A549 (cell line): Measurements from ENCODE around the gene PMFBP1. TPM values are rescaled to one million over a fixed set of nuclear protein-coding genes. Genes with fewer than 3 reads are reported as not detected.

ENCODE experiments used
- ATAC-seq, 2 experiments: fragments of 200-7000 bp in 1 of 2; fragments of >200 bp in 1 of 2; cut with Nextera tagmentation in 1 of 2; cut with Tn5 transposase in 1 of 2; 3 replicates each; pipeline versions ENCODE4 v1.8.0 to v1.9.1; 2018 to 2020; ENCODE audit warnings: mild to moderate bottlenecking in 1 of 2, moderate library complexity in 1 of 2
- CTCF ChIA-PET: fragments of 300-600 bp; sonication (Branson Sonifier 250); formaldehyde crosslinking; extraction: SDS; loops from one replicate; lab custom pipeline; 2021; ENCODE audit warnings: antibody characterized with exemption, inconsistent platforms; lab: Yijun Ruan, JAX
- POLR2A ChIA-PET: fragments of 350-600 bp; formaldehyde crosslinking; extraction: SDS; loops from one replicate; lab custom pipeline; 2021; ENCODE audit warnings: antibody characterized with exemption, inconsistent platforms; lab: Yijun Ruan, JAX
- DNase-seq, 2 experiments: peaks; one replicate each; pipeline versions ENCODE4 v3.0.0 to v3.0.0-alpha.2; 2011 to 2016; ENCODE audit warnings: low read depth in 1 of 2, low spot score in 1 of 2
- FAIRE-seq: peaks from 2 replicates; lab custom pipeline; 2011; peaks lifted over from hg19 to GRCh38; lab: Jason Lieb, UNC
- H3K27ac ChIP-seq, 2 experiments: fragments of >200 bp; sonication (Bioruptor Twin); formaldehyde crosslinking; 3 replicates each; pipeline ENCODE4 v1.5.1; 2016 to 2017
- H3K4me1 ChIP-seq: fragments of >200 bp; sonication (Bioruptor Twin); formaldehyde crosslinking; 3 replicates; pipeline ENCODE4 v1.6.1; 2016
- H3K4me2 ChIP-seq: fragments of >200 bp; sonication (Bioruptor Twin); formaldehyde crosslinking; 3 replicates; pipeline ENCODE4 v1.6.1; 2016
- H3K4me3 ChIP-seq: fragments of >200 bp; sonication (Bioruptor Twin); formaldehyde crosslinking; 3 replicates; pipeline ENCODE4 v1.5.1; 2016
- H3K9me3 ChIP-seq: fragments of >200 bp; sonication (Bioruptor Twin); formaldehyde crosslinking; 3 replicates; pipeline ENCODE4 v1.6.1; 2016
- CEBPB ChIP-seq, 2 experiments: fragments of >200 bp in 1 of 2; sonication (Bioruptor Twin) in 1 of 2; formaldehyde crosslinking in 1 of 2; IDR thresholded peaks; 2 replicates each; pipeline ENCODE4 v1.6.1; 2012 to 2016
- CHD2 ChIP-seq: fragments of 150-350 bp; IDR thresholded peaks from 2 replicates; pipeline ENCODE4 v1.6.1; 2014; ENCODE audit warnings: low read length; ENCODE audit not compliant: partially characterized antibody
- CHD4 ChIP-seq: fragments of 200-600 bp; sonication (generic); IDR thresholded peaks from 2 replicates; pipeline ENCODE4 v1.6.1; 2016; ENCODE audit warnings: antibody characterized with exemption, mild to moderate bottlenecking, borderline replicate concordance
- EP300 ChIP-seq, 2 experiments: fragments of >200 bp; sonication (Bioruptor Twin); formaldehyde crosslinking; IDR thresholded peaks; 2 replicates in 1 of 2; 3 replicates in 1 of 2; pipeline ENCODE4 v1.6.1; 2016 to 2017
- FOSB ChIP-seq: fragments of 250-450 bp; sonication (Bioruptor Pico); IDR thresholded peaks from 2 replicates; pipeline ENCODE4 v1.5.0; 2020; ENCODE audit warnings: mild to moderate bottlenecking, moderate library complexity
- GATA3 ChIP-seq: IDR thresholded peaks from 2 replicates; pipeline ENCODE4 v1.6.1; 2012; ENCODE audit warnings: borderline replicate concordance
- HDAC2 ChIP-seq: fragments of 200-600 bp; sonication (generic); IDR thresholded peaks from 2 replicates; pipeline ENCODE4 v1.6.1; 2016
- HES2 ChIP-seq: fragments of >200 bp; sonication (Bioruptor Twin); formaldehyde crosslinking; IDR thresholded peaks from 2 replicates; pipeline ENCODE4 v1.6.1; 2016
- HMGXB4 ChIP-seq: fragments of 250-450 bp; sonication (Bioruptor Pico); IDR thresholded peaks from 2 replicates; pipeline ENCODE4 v1.5.0; 2021; ENCODE audit warnings: mild to moderate bottlenecking, moderate library complexity, borderline replicate concordance
- JUN ChIP-seq, 2 experiments: fragments of >200 bp; sonication (Bioruptor Twin); formaldehyde crosslinking; IDR thresholded peaks; 2 replicates in 1 of 2; 3 replicates in 1 of 2; pipeline ENCODE4 v1.6.1; 2016 to 2017
- JUNB ChIP-seq: fragments of >200 bp; sonication (Bioruptor Twin); formaldehyde crosslinking; IDR thresholded peaks from 2 replicates; pipeline ENCODE4 v1.6.1; 2016
- MAFK ChIP-seq: fragments of 450-650 bp; IDR thresholded peaks from 2 replicates; pipeline ENCODE4 v1.6.1; 2014; ENCODE audit not compliant: partially characterized antibody
- MYC ChIP-seq: IDR thresholded peaks from 2 replicates; pipeline ENCODE4 v1.6.1; 2012; ENCODE audit warnings: mild to moderate bottlenecking, inconsistent platforms, low read length, improper control_type of control experiment, borderline replicate concordance
- NFE2L2 ChIP-seq: fragments of 150-350 bp; conservative IDR thresholded peaks from 2 replicates; pipeline ENCODE4 v1.6.1; 2014; ENCODE audit warnings: low read length
- NPAS2 ChIP-seq: fragments of 250-450 bp; sonication (Bioruptor Pico); IDR thresholded peaks from 2 replicates; pipeline ENCODE4 v1.8.0; 2022; ENCODE audit warnings: mild to moderate bottlenecking, moderate library complexity, borderline replicate concordance
- PHF8 ChIP-seq: fragments of 200-600 bp; sonication (generic); IDR thresholded peaks from 2 replicates; pipeline ENCODE4 v1.6.1; 2016; ENCODE audit warnings: low read depth, mild to moderate bottlenecking, antibody characterized with exemption, moderate library complexity, borderline replicate concordance
- POLR2A ChIP-seq: IDR thresholded peaks from 2 replicates; pipeline ENCODE4 v1.6.1; 2012; ENCODE audit warnings: mild to moderate bottlenecking, low read length
- POLR2AphosphoS2 ChIP-seq: conservative IDR thresholded peaks from 2 replicates; pipeline ENCODE4 v1.6.1; 2012; ENCODE audit warnings: low read length, improper control_type of control experiment, inconsistent platforms
- RFX5 ChIP-seq: fragments of 450-650 bp; IDR thresholded peaks from 2 replicates; pipeline ENCODE4 v1.7.1; 2014; ENCODE audit warnings: antibody characterized with exemption, mild to moderate bottlenecking, moderate library complexity
- RNF2 ChIP-seq: fragments of 200-600 bp; sonication (generic); IDR thresholded peaks from 2 replicates; pipeline ENCODE4 v1.6.1; 2016; ENCODE audit warnings: low read depth, mild to moderate bottlenecking, antibody characterized with exemption, moderate library complexity, borderline replicate concordance
- SMC3 ChIP-seq: fragments of >200 bp; sonication (Bioruptor Twin); formaldehyde crosslinking; IDR thresholded peaks from 3 replicates; pipeline ENCODE4 v1.6.1; 2018; ENCODE audit warnings: inconsistent platforms
- TFCP2L1 ChIP-seq: fragments of 250-450 bp; sonication (Bioruptor Pico); IDR thresholded peaks from 2 replicates; pipeline ENCODE4 v1.5.0; 2021; ENCODE audit warnings: mild to moderate bottlenecking
- ZFP36 ChIP-seq: fragments of 450-650 bp; IDR thresholded peaks from 2 replicates; pipeline ENCODE4 v1.6.1; 2014; ENCODE audit warnings: borderline replicate concordance; ENCODE audit not compliant: partially characterized antibody
- ZSCAN20 ChIP-seq: fragments of 250-450 bp; sonication (Bioruptor Pico); IDR thresholded peaks from 2 replicates; pipeline ENCODE4 v1.8.0; 2022; ENCODE audit warnings: mild to moderate bottlenecking, moderate library complexity
- WGBS: methylation state at CpG from one replicate; pipeline ENCODE4 v1.1.6; 2017; ENCODE audit errors: missing lambda C conversion rate; 5-methylcytosine and 5-hydroxymethylcytosine counted together
- polyA plus RNA-seq, 4 experiments: library from polyadenylated mRNA; depleted of rRNA in 3 of 4; stranded (reverse); fragments of >200 nt; fragmentation: RNase III in 1 of 4; extraction: RNeasy Plus Mini Kit Qiagen cat#74134 plus additional on column Dnase treatment in 1 of 4; gene quantifications; 2 replicates in 3 of 4; 3 replicates in 1 of 4; pipeline ENCODE4 v1.2.3, GENCODE V29; 2011 to 2017
- TF ChIP-seq, protein P1 (sequence below): fragments of 150-350 bp; IDR thresholded peaks from 2 replicates; pipeline ENCODE4 v1.6.1; 2014; ENCODE audit warnings: low read depth, mild to moderate bottlenecking, low read length
- TF ChIP-seq, protein P2 (sequence below): fragments of 450-650 bp; IDR thresholded peaks from 2 replicates; pipeline ENCODE4 v1.6.1; 2014; ENCODE audit warnings: antibody characterized with exemption
- TF ChIP-seq, protein P3 (sequence below): fragments of >200 bp; sonication (Bioruptor Twin); formaldehyde crosslinking; IDR thresholded peaks from 3 replicates; pipeline ENCODE4 v1.5.1; 2016

Gene PMFBP1
- polyA plus RNA-seq, 2 of the 4 experiments (the other 2 are of a cell fraction), result 0.05 to 0.22 TPM

GRCh38 chr16:72132726-72133125, 39.2 kb downstream of the PMFBP1 start:
- Histone ChIP-seq H3K4me2 (no peak overlapping the region), H3K4me3 (no peak overlapping the region), H3K4me1 (no peaks in the 10 kb centered on the region), H3K9me3 (no peaks in the 10 kb centered on the region), H3K27ac (no peak overlapping the region)
- CTCF ChIA-PET, result interaction anchor here (2.9 kb wide), 1 partner anchor 8 kb away, joined by 15 read pairs; no protein-coding TSS in a partner anchor
- no peak for ATAC-seq
- no peak for FAIRE-seq
- WGBS, result 37% methylated on average over 3 of the region's 3 CpGs
- DNase-seq, result no peak
- no peak for TF ChIP-seq JUNB
- no peak for TF ChIP-seq HDAC2
- no peak for TF ChIP-seq NPAS2 (CRISPR knock-in tag)
- no peak for TF ChIP-seq EP300 (IDR thresholded peaks at IDR 0.05)
- no peak for TF ChIP-seq HES2
- no peak for TF ChIP-seq ZFP36
- TF ChIP-seq, protein P1, sequence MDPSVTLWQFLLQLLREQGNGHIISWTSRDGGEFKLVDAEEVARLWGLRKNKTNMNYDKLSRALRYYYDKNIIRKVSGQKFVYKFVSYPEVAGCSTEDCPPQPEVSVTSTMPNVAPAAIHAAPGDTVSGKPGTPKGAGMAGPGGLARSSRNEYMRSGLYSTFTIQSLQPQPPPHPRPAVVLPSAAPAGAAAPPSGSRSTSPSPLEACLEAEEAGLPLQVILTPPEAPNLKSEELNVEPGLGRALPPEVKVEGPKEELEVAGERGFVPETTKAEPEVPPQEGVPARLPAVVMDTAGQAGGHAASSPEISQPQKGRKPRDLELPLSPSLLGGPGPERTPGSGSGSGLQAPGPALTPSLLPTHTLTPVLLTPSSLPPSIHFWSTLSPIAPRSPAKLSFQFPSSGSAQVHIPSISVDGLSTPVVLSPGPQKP, result no peak
- TF ChIP-seq POLR2A, result no peak
- no peak for TF ChIP-seq HMGXB4 (CRISPR knock-in tag)
- no peak for TF ChIP-seq TFCP2L1 (CRISPR knock-in tag)
- TF ChIP-seq, protein P2, sequence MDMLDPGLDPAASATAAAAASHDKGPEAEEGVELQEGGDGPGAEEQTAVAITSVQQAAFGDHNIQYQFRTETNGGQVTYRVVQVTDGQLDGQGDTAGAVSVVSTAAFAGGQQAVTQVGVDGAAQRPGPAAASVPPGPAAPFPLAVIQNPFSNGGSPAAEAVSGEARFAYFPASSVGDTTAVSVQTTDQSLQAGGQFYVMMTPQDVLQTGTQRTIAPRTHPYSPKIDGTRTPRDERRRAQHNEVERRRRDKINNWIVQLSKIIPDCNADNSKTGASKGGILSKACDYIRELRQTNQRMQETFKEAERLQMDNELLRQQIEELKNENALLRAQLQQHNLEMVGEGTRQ, result no peak
- TF ChIP-seq CEBPB (IDR thresholded peaks at IDR 0.05), result no peak
- no peak for TF ChIP-seq GATA3
- TF ChIP-seq MAFK, result no peak
- no peak for TF ChIP-seq SMC3
- TF ChIP-seq PHF8, result no peak
- TF ChIP-seq, protein P3, sequence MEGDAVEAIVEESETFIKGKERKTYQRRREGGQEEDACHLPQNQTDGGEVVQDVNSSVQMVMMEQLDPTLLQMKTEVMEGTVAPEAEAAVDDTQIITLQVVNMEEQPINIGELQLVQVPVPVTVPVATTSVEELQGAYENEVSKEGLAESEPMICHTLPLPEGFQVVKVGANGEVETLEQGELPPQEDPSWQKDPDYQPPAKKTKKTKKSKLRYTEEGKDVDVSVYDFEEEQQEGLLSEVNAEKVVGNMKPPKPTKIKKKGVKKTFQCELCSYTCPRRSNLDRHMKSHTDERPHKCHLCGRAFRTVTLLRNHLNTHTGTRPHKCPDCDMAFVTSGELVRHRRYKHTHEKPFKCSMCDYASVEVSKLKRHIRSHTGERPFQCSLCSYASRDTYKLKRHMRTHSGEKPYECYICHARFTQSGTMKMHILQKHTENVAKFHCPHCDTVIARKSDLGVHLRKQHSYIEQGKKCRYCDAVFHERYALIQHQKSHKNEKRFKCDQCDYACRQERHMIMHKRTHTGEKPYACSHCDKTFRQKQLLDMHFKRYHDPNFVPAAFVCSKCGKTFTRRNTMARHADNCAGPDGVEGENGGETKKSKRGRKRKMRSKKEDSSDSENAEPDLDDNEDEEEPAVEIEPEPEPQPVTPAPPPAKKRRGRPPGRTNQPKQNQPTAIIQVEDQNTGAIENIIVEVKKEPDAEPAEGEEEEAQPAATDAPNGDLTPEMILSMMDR, result no peak
- TF ChIP-seq JUN (IDR thresholded peaks at IDR 0.05), result no peak
- POLR2A ChIA-PET, result no interaction called here

DNA sequence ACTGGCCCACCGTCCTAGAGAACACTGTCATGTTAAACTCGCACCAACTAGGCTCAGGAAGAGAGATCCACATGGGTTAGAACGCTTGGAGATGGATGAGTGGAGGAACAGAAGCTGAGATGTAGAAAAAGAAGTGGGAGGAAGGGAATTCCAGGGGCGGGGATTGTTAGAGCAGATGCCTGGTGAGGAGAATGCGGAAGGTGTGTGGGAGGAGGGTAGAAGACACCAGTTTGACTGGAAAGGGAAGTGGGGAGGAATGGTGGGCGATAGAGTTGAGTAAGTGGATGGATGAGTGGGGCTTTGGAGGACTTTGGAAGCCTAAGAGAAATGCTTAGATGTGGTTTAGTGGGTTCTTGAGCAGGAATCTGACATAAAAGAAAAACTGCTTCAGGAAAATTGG, 40.9 kb downstream of the PMFBP1 start:
- POLR2A ChIA-PET, result no interaction called here
- TF ChIP-seq TFCP2L1 (CRISPR knock-in tag) (no peak), POLR2AphosphoS2 (no peak), MYC (no peak), CHD4 (no peak), FOSB (no peak), JUN (IDR thresholded peaks at IDR 0.05) (no peak), RNF2 (no peak), NFE2L2 (no peak), NPAS2 (CRISPR knock-in tag) (no peak), RFX5 (no peak), CHD2 (no peak), CEBPB (IDR thresholded peaks at IDR 0.05) (no peak), ZSCAN20 (CRISPR knock-in tag) (no peak), POLR2A (no peak)
- H3K27ac ChIP-seq, result no peak overlapping the region
- ATAC-seq, result no peak
- 25% methylated on average over 6 of the region's 6 CpGs for WGBS
- H3K4me3 ChIP-seq, result no peak overlapping the region
- H3K9me3 ChIP-seq, result no peaks in the 10 kb centered on the region
- no peak for DNase-seq
- H3K4me2 ChIP-seq, result 0 out of 3 replicates have a peak overlapping the region, but pooled peaks have one; percentile 1
- no peaks in the 10 kb centered on the region for H3K4me1 ChIP-seq
- no peak for FAIRE-seq
- CTCF ChIA-PET, result interaction anchor here (1.0 to 1.3 kb wide), 3 partner anchors 10 to 372 kb away, joined by 3 read pairs; no protein-coding TSS in a partner anchor
